GM12874 (cell line): ENCODE measurements around the gene GYS2.

ENCODE experiments used
- TF ChIP-seq, protein P1 (sequence below): IDR thresholded peaks from 2 replicates; pipeline ENCODE4 v1.5.1; 2011; ENCODE audit warnings: low read depth, mild to moderate bottlenecking, control low read depth, low read length, moderate library complexity; ENCODE audit not compliant: insufficient read depth

GYS2 gene

GRCh38 chr12:21576431-21576830 lies 28.2 kb downstream of the GYS2 start:
- TF ChIP-seq, protein P1, sequence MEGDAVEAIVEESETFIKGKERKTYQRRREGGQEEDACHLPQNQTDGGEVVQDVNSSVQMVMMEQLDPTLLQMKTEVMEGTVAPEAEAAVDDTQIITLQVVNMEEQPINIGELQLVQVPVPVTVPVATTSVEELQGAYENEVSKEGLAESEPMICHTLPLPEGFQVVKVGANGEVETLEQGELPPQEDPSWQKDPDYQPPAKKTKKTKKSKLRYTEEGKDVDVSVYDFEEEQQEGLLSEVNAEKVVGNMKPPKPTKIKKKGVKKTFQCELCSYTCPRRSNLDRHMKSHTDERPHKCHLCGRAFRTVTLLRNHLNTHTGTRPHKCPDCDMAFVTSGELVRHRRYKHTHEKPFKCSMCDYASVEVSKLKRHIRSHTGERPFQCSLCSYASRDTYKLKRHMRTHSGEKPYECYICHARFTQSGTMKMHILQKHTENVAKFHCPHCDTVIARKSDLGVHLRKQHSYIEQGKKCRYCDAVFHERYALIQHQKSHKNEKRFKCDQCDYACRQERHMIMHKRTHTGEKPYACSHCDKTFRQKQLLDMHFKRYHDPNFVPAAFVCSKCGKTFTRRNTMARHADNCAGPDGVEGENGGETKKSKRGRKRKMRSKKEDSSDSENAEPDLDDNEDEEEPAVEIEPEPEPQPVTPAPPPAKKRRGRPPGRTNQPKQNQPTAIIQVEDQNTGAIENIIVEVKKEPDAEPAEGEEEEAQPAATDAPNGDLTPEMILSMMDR: no peak

- TF ChIP-seq, protein P1: no peak
Measured at GRCh38 chr12:21573733-21574358, 30.8 kb downstream of the GYS2 start.

DNA sequence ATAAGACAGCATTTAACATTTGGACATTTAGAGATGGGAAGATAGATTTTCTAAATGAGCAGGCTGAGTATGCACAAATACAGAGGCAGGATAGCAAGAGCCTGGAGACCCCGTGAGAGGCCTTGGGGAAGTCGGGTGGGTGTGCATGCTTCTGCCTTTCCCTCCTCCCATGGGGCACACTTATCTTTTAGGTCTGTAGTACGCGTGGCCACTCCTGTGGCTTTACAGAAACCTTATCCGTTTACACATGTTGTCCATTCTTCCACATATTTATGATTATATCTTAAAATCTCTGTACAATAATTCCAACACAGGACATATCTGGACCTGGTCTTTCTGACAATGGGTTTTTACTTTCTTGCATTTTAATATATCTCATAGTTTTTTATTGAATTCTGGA lies 33.6 kb downstream of the GYS2 start:
- TF ChIP-seq, protein P1: no peak

- TF ChIP-seq, protein P1: no peak
Measured at GRCh38 chr12:21568115-21568514, 36.5 kb downstream of the GYS2 start.

GRCh38 chr12:21566907-21567394 lies 37.7 kb downstream of the GYS2 start:
- TF ChIP-seq, protein P1: no peak

- TF ChIP-seq, protein P1: no peak
Measured at GRCh38 chr12:21566223-21566906, 38.3 kb downstream of the GYS2 start.

- TF ChIP-seq, protein P1: no peak
Measured at GRCh38 chr12:21562859-21563258, 41.8 kb downstream of the GYS2 start.
